Activated naive CD8-positive, alpha-beta T cell treated with anti-CD3 and anti-CD28 coated beads for 36 hours (primary cell): ENCODE measurements around the gene ZBTB7B. TPM values are rescaled to one million over a fixed set of nuclear protein-coding genes. Genes with fewer than 3 reads are reported as not detected.

Source experiments
- DNase-seq: peaks from one replicate; pipeline ENCODE4 v3.0.0; 2021
- H3K27ac Mint-ChIP-seq: one replicate; pipeline ENCODE4 v1.8.0; 2022; ENCODE audit warnings: mild to moderate bottlenecking, moderate library complexity, mixed read lengths
- H3K27me3 Mint-ChIP-seq: one replicate; pipeline ENCODE4 v1.8.0; 2022; ENCODE audit warnings: mild to moderate bottlenecking, mixed read lengths
- H3K36me3 Mint-ChIP-seq: one replicate; pipeline ENCODE4 v1.8.0; 2021; ENCODE audit warnings: mild to moderate bottlenecking, mixed read lengths
- H3K4me1 Mint-ChIP-seq: one replicate; pipeline ENCODE4 v1.8.0; 2021; ENCODE audit warnings: mixed read lengths
- H3K4me3 Mint-ChIP-seq: one replicate; pipeline ENCODE4 v1.8.0; 2022; ENCODE audit warnings: mild to moderate bottlenecking, moderate library complexity, mixed read lengths
- H3K9me3 Mint-ChIP-seq: one replicate; pipeline ENCODE4 v1.8.0; 2022; ENCODE audit warnings: mixed read lengths
- total RNA-seq, 2 experiments: library from RNA; stranded (reverse); gene quantifications; one replicate each; pipeline ENCODE4 v1.2.3, GENCODE V29; 2021

The ZBTB7B gene
- total RNA-seq, 2 experiments from 2014 or later: 14.1 to 14.4 TPM

- H3K36me3 Mint-ChIP-seq: peaks cover 4% of the 10 kb centered on the region
- H3K4me3 Mint-ChIP-seq: no peak overlapping the region
- no peak overlapping the region for H3K27ac Mint-ChIP-seq
- H3K9me3 Mint-ChIP-seq: no peaks in the 10 kb centered on the region
- peaks cover 65% of the 10 kb centered on the region for H3K4me1 Mint-ChIP-seq
- DNase-seq: no peak
- H3K27me3 Mint-ChIP-seq: peaks cover 6% of the 10 kb centered on the region
Measured at GRCh38 chr1:155011437-155012025, 8.9 kb downstream of the ZBTB7B start.

- Mint-ChIP-seq H3K9me3 (no peaks in the 10 kb centered on the region), H3K4me1 (peaks cover 64% of the 10 kb centered on the region), H3K27ac (no peak overlapping the region), H3K36me3 (peaks cover 4% of the 10 kb centered on the region), H3K27me3 (peaks cover 6% of the 10 kb centered on the region), H3K4me3 (no peak overlapping the region)
- DNase-seq: no peak
Measured at GRCh38 chr1:155012026-155012546, 9.5 kb downstream of the ZBTB7B start.

- H3K4me3 Mint-ChIP-seq: no peak overlapping the region
- no peak for DNase-seq
- H3K27ac Mint-ChIP-seq: no peak overlapping the region
- H3K9me3 Mint-ChIP-seq: no peaks in the 10 kb centered on the region
- peaks cover 66% of the 10 kb centered on the region for H3K4me1 Mint-ChIP-seq
- peaks cover 4% of the 10 kb centered on the region for H3K36me3 Mint-ChIP-seq
- H3K27me3 Mint-ChIP-seq: peaks cover 6% of the 10 kb centered on the region
Measured at GRCh38 chr1:155012776-155013602, 10.4 kb downstream of the ZBTB7B start.

- no peak overlapping the region for H3K27ac Mint-ChIP-seq
- no peak for DNase-seq
- H3K36me3 Mint-ChIP-seq: peaks cover 4% of the 10 kb centered on the region
- no peak overlapping the region for H3K4me3 Mint-ChIP-seq
- peaks cover 6% of the 10 kb centered on the region for H3K27me3 Mint-ChIP-seq
- no peaks in the 10 kb centered on the region for H3K9me3 Mint-ChIP-seq
- H3K4me1 Mint-ChIP-seq: peaks cover 62% of the 10 kb centered on the region
Measured at GRCh38 chr1:155013632-155014031, 11.0 kb downstream of the ZBTB7B start.

GRCh38 chr1:155014709-155015508, 12.3 kb downstream of the ZBTB7B start:
- H3K27me3 Mint-ChIP-seq: peaks cover 6% of the 10 kb centered on the region
- H3K9me3 Mint-ChIP-seq: no peaks in the 10 kb centered on the region
- peaks cover 54% of the 10 kb centered on the region for H3K4me1 Mint-ChIP-seq
- no peak overlapping the region for H3K27ac Mint-ChIP-seq
- DNase-seq: no peak
- no peak overlapping the region for H3K4me3 Mint-ChIP-seq
- H3K36me3 Mint-ChIP-seq: peaks cover 4% of the 10 kb centered on the region

GRCh38 chr1:155015527-155016230, 13.1 kb downstream of the ZBTB7B start:
- Mint-ChIP-seq H3K9me3 (no peaks in the 10 kb centered on the region), H3K4me3 (no peak overlapping the region), H3K27me3 (peaks cover 6% of the 10 kb centered on the region), H3K4me1 (peaks cover 46% of the 10 kb centered on the region), H3K36me3 (peaks cover 4% of the 10 kb centered on the region), H3K27ac (no peak overlapping the region)
- DNase-seq: no peak

GRCh38 chr1:155016231-155016831, 13.7 kb downstream of the ZBTB7B start:
- Mint-ChIP-seq H3K36me3 (peaks cover 4% of the 10 kb centered on the region), H3K27ac (peak overlapping the region; percentile 11), H3K4me1 (peaks cover 40% of the 10 kb centered on the region), H3K9me3 (no peaks in the 10 kb centered on the region), H3K27me3 (peaks cover 6% of the 10 kb centered on the region), H3K4me3 (no peak overlapping the region)
- no peak for DNase-seq

GRCh38 chr1:155017041-155017945, 14.7 kb downstream of the ZBTB7B start:
- peak; percentile 93 for DNase-seq
- H3K4me3 Mint-ChIP-seq: peak overlapping the region; percentile 57
- peaks cover 4% of the 10 kb centered on the region for H3K36me3 Mint-ChIP-seq
- H3K27me3 Mint-ChIP-seq: peaks cover 6% of the 10 kb centered on the region
- peak overlapping the region; percentile 13 for H3K27ac Mint-ChIP-seq
- H3K9me3 Mint-ChIP-seq: no peaks in the 10 kb centered on the region
- H3K4me1 Mint-ChIP-seq: peaks cover 36% of the 10 kb centered on the region

- H3K4me3 Mint-ChIP-seq: peak overlapping the region; percentile 57
- H3K27me3 Mint-ChIP-seq: peaks cover 6% of the 10 kb centered on the region
- no peaks in the 10 kb centered on the region for H3K9me3 Mint-ChIP-seq
- no peak overlapping the region for H3K27ac Mint-ChIP-seq
- no peak for DNase-seq
- peaks cover 4% of the 10 kb centered on the region for H3K36me3 Mint-ChIP-seq
- H3K4me1 Mint-ChIP-seq: peaks cover 30% of the 10 kb centered on the region
Measured at GRCh38 chr1:155017946-155018316, 15.3 kb downstream of the ZBTB7B start.

- H3K4me3 Mint-ChIP-seq: no peak overlapping the region
- no peak for DNase-seq
- peaks cover 4% of the 10 kb centered on the region for H3K36me3 Mint-ChIP-seq
- no peak overlapping the region for H3K27ac Mint-ChIP-seq
- peaks cover 6% of the 10 kb centered on the region for H3K27me3 Mint-ChIP-seq
- H3K9me3 Mint-ChIP-seq: no peaks in the 10 kb centered on the region
- H3K4me1 Mint-ChIP-seq: peaks cover 23% of the 10 kb centered on the region
Measured at GRCh38 chr1:155018617-155019348, 16.2 kb downstream of the ZBTB7B start.

- H3K27ac Mint-ChIP-seq: no peak overlapping the region
- H3K9me3 Mint-ChIP-seq: no peaks in the 10 kb centered on the region
- DNase-seq: no peak
- H3K4me1 Mint-ChIP-seq: peaks cover 17% of the 10 kb centered on the region
- peaks cover 4% of the 10 kb centered on the region for H3K36me3 Mint-ChIP-seq
- peaks cover 6% of the 10 kb centered on the region for H3K27me3 Mint-ChIP-seq
- no peak overlapping the region for H3K4me3 Mint-ChIP-seq
Measured at GRCh38 chr1:155019377-155020245, 17.0 kb downstream of the ZBTB7B start.

GRCh38 chr1:155022136-155022926, 19.7 kb downstream of the ZBTB7B start:
- peaks cover 3% of the 10 kb centered on the region for H3K4me1 Mint-ChIP-seq

More at GRCh38 chr1:155022136-155022926, 19.7 kb downstream of the ZBTB7B start:
- Mint-ChIP-seq H3K9me3 (no peaks in the 10 kb centered on the region), H3K27ac (no peak overlapping the region), H3K27me3 (no peaks in the 10 kb centered on the region), H3K36me3 (no peaks in the 10 kb centered on the region), H3K4me3 (no peak overlapping the region)
- no peak for DNase-seq
